ENCODE measurements around the gene UBE2C.
A peak's percentile ranks its signal among the peaks of the same experiment; 100 is the strongest.

UBE2C gene

GRCh38 chr20:45842169-45842812 is 29.8 kb downstream of the UBE2C start:
- peaks cover 20% of the 10 kb centered on the region for H3K4me1 ChIP-seq (ENCODE audit: control insufficient read depth, low read length)
- TF ChIP-seq EZH2phosphoT487 (IDR thresholded peaks at IDR 0.05; ENCODE audit: borderline replicate concordance, low read length) (no peak), CTCF (IDR thresholded peaks at IDR 0.05; ENCODE audit: low read depth, low read length, poor library complexity, severe bottlenecking) (no peak)

GRCh38 chr20:45843506-45843905 is 31.1 kb downstream of the UBE2C start:
- peaks cover 24% of the 10 kb centered on the region for H3K36me3 ChIP-seq (ENCODE audit: control insufficient read depth, low read length)
- no peaks in the 10 kb centered on the region for H3K9me2 ChIP-seq (replicated peaks; ENCODE audit: control insufficient read depth, low read length)

More at GRCh38 chr20:45842169-45842812, 29.8 kb downstream of the UBE2C start:
- Histone ChIP-seq H3K9me3 (ENCODE audit: control insufficient read depth, insufficient read depth, low read length) (no peaks in the 10 kb centered on the region), H3K4me2 (ENCODE audit: low read length) (peak overlapping the region; percentile 65), H3K27me3 (ENCODE audit: control insufficient read depth, low read length) (no peaks in the 10 kb centered on the region), H3F3A (ENCODE audit: control insufficient read depth, insufficient read depth) (0 out of 2 replicates have a peak, but pooled peaks cover under 1% of the 10 kb centered on the region), H3K36me3 (ENCODE audit: control insufficient read depth, low read length) (peaks cover 24% of the 10 kb centered on the region), H4K20me1 (ENCODE audit: control insufficient read depth, insufficient read depth, low read depth, low read length) (no peaks in the 10 kb centered on the region), H3K79me2 (ENCODE audit: control insufficient read depth, low read length) (no peaks in the 10 kb centered on the region), H3K27ac (ENCODE audit: low read depth, low read length) (peak overlapping the region; percentile 75), H3K9me2 (replicated peaks; ENCODE audit: control insufficient read depth, low read length) (no peaks in the 10 kb centered on the region), H3K4me3 (ENCODE audit: low read length) (peak overlapping the region; percentile 45)

GRCh38 chr20:45845452-45845851 is 33.0 kb downstream of the UBE2C start:
- H3K36me3 ChIP-seq (ENCODE audit: control insufficient read depth, low read length) = peaks cover 24% of the 10 kb centered on the region
- no peaks in the 10 kb centered on the region for H4K20me1 ChIP-seq (ENCODE audit: control insufficient read depth, insufficient read depth, low read depth, low read length)
- H3K9me3 ChIP-seq (ENCODE audit: control insufficient read depth, insufficient read depth, low read length) = no peaks in the 10 kb centered on the region
- H3K27me3 ChIP-seq (ENCODE audit: control insufficient read depth, low read length) = no peaks in the 10 kb centered on the region
- TF ChIP-seq EZH2phosphoT487 (IDR thresholded peaks at IDR 0.05; ENCODE audit: borderline replicate concordance, low read length) = no peak
- no peak overlapping the region for H3K4me2 ChIP-seq (ENCODE audit: low read length)
- no peak overlapping the region for H3K4me3 ChIP-seq (ENCODE audit: low read length)
- peaks cover 20% of the 10 kb centered on the region for H3K4me1 ChIP-seq (ENCODE audit: control insufficient read depth, low read length)
- H3F3A ChIP-seq (ENCODE audit: control insufficient read depth, insufficient read depth) = no peaks in the 10 kb centered on the region
- H3K79me2 ChIP-seq (ENCODE audit: control insufficient read depth, low read length) = no peaks in the 10 kb centered on the region
- no peaks in the 10 kb centered on the region for H3K9me2 ChIP-seq (replicated peaks; ENCODE audit: control insufficient read depth, low read length)
- no peak overlapping the region for H3K27ac ChIP-seq (ENCODE audit: low read depth, low read length)

More at GRCh38 chr20:45843506-45843905, 31.1 kb downstream of the UBE2C start:
- Histone ChIP-seq H3K79me2 (ENCODE audit: control insufficient read depth, low read length) (no peaks in the 10 kb centered on the region), H3K27ac (ENCODE audit: low read depth, low read length) (no peak overlapping the region), H3K27me3 (ENCODE audit: control insufficient read depth, low read length) (no peaks in the 10 kb centered on the region), H3F3A (ENCODE audit: control insufficient read depth, insufficient read depth) (no peaks in the 10 kb centered on the region), H3K4me1 (ENCODE audit: control insufficient read depth, low read length) (peaks cover 20% of the 10 kb centered on the region), H4K20me1 (ENCODE audit: control insufficient read depth, insufficient read depth, low read depth, low read length) (no peaks in the 10 kb centered on the region), H3K9me3 (ENCODE audit: control insufficient read depth, insufficient read depth, low read length) (no peaks in the 10 kb centered on the region), H3K4me3 (ENCODE audit: low read length) (no peak overlapping the region), H3K4me2 (ENCODE audit: low read length) (no peak overlapping the region)
- TF ChIP-seq EZH2phosphoT487 (IDR thresholded peaks at IDR 0.05; ENCODE audit: borderline replicate concordance, low read length) = no peak
- TF ChIP-seq CTCF (IDR thresholded peaks at IDR 0.05; ENCODE audit: low read depth, low read length, poor library complexity, severe bottlenecking) = no peak

GRCh38 chr20:45848421-45848820 is 36.0 kb downstream of the UBE2C start:
- Histone ChIP-seq H3K79me2 (ENCODE audit: control insufficient read depth, low read length) (no peaks in the 10 kb centered on the region), H3K9me2 (replicated peaks; ENCODE audit: control insufficient read depth, low read length) (no peaks in the 10 kb centered on the region), H3K4me2 (ENCODE audit: low read length) (no peak overlapping the region), H3K27ac (ENCODE audit: low read depth, low read length) (no peak overlapping the region), H3F3A (ENCODE audit: control insufficient read depth, insufficient read depth) (no peaks in the 10 kb centered on the region), H3K4me1 (ENCODE audit: control insufficient read depth, low read length) (no peaks in the 10 kb centered on the region; the same call in 1 of the 2 replicates), H3K27me3 (ENCODE audit: control insufficient read depth, low read length) (no peaks in the 10 kb centered on the region), H3K4me3 (ENCODE audit: low read length) (no peak overlapping the region), H4K20me1 (ENCODE audit: control insufficient read depth, insufficient read depth, low read depth, low read length) (no peaks in the 10 kb centered on the region; the same call in 1 of the 2 replicates), H3K9me3 (ENCODE audit: control insufficient read depth, insufficient read depth, low read length) (no peaks in the 10 kb centered on the region), H3K36me3 (ENCODE audit: control insufficient read depth, low read length) (peaks cover 13% of the 10 kb centered on the region)
- TF ChIP-seq CTCF (IDR thresholded peaks at IDR 0.05; ENCODE audit: low read depth, low read length, poor library complexity, severe bottlenecking) (no peak), EZH2phosphoT487 (IDR thresholded peaks at IDR 0.05; ENCODE audit: borderline replicate concordance, low read length) (no peak)

Data from DOHH2 (cell line).